Measurements from ENCODE around the gene ERI3. TPM values are rescaled to one million over a fixed set of nuclear protein-coding genes. Genes with fewer than 3 reads are reported as not detected.

Gene ERI3
- total and polyA plus RNA-seq, 2 donors (not counting 3 experiments of a cell fraction or from before 2014, with no cell fraction given) = 45.3 to 94.0 TPM

- peaks cover 8% of the 10 kb centered on the region for H3K4me1 ChIP-seq (ENCODE audit: control insufficient read depth, extremely low read depth, insufficient read depth, low read length)
These were observed 137.1 kb downstream of the ERI3 start for GRCh38 chr1:44217809-44218410.

More at GRCh38 chr1:44217809-44218410, 137.1 kb downstream of the ERI3 start:
- no peak overlapping the region for H3K9ac ChIP-seq (replicated peaks; ENCODE audit: extremely low read depth, insufficient read depth, low read length)
- no peaks in the 10 kb centered on the region for H4K20me1 ChIP-seq (replicated peaks; ENCODE audit: control insufficient read depth, extremely low read depth, insufficient read depth, low read length)
- BruUV-seq (replicated peaks) = no TSS peak
- no peaks in the 10 kb centered on the region for H3K9me1 ChIP-seq (replicated peaks; ENCODE audit: control insufficient read depth, extremely low read depth, insufficient read depth, low read length)
- no peak overlapping the region for H3K4me2 ChIP-seq (ENCODE audit: insufficient read depth, low read length)
- H3K27me3 ChIP-seq (ENCODE audit: control insufficient read depth in 2 of 2, insufficient read depth in 2 of 2, low read length in 2 of 2) = no peaks in the 10 kb centered on the region
- CTCF ChIA-PET = interaction anchor here (0.5 to 3.3 kb wide), 38 partner anchors 9 to 434 kb away, joined by 3 to 39 read pairs (median 4); no protein-coding TSS in a partner anchor
- H3K79me2 ChIP-seq (ENCODE audit: control insufficient read depth, insufficient read depth, low read length) = peaks cover 7% of the 10 kb centered on the region
- H3K36me3 ChIP-seq (ENCODE audit: control insufficient read depth in 2 of 2, extremely low read depth in 1 of 2, insufficient read depth in 2 of 2, low read length in 2 of 2) = peaks cover 4 to 39% of the 10 kb centered on the region in 2 experiments
- intact Hi-C loops (cut with micrococcal nuclease) (loop anchor here (1.0 to 10.0 kb wide), 6 partner anchors 21 to 435 kb away; no protein-coding TSS in a partner anchor), dilution Hi-C loops (cut with MboI; ENCODE audit: extremely low pct_ligation_motif_present, low sequenced_read_pairs) (no loop called here)
- POLR2A ChIA-PET = no interaction called here
- H3K9me3 ChIP-seq (replicated peaks; ENCODE audit: control insufficient read depth, insufficient read depth, low read length) = no peaks in the 10 kb centered on the region
- no peak overlapping the region for H2AFZ ChIP-seq (ENCODE audit: low read depth, low read length)
- DNase-seq (ENCODE audit: low read depth, low spot score) (peak; percentile 66), FAIRE-seq (peak; percentile 90)
- no peak overlapping the region for H3K4me3 ChIP-seq (replicated peaks in 1 of 3; ENCODE audit: insufficient read depth in 1 of 3, low read depth in 1 of 3, low read length in 3 of 3)
- H3K27ac ChIP-seq (ENCODE audit: insufficient read depth, low read depth, low read length) = no peak overlapping the region
- peak; percentile 83 to 90 for TF ChIP-seq CTCF (IDR thresholded peaks at IDR 0.05; ENCODE audit: extremely low read depth in 1 of 2, insufficient read depth in 1 of 2, low read depth in 1 of 2, low read length in 2 of 2)
- TF ChIP-seq EZH2 (IDR thresholded peaks at IDR 0.05; ENCODE audit: borderline replicate concordance, low read depth, low read length, severe bottlenecking) = no peak

Data from endothelial cell of umbilical vein (primary cell).